Measurements from ENCODE around the gene CFAP77.

The CFAP77 gene

DNA sequence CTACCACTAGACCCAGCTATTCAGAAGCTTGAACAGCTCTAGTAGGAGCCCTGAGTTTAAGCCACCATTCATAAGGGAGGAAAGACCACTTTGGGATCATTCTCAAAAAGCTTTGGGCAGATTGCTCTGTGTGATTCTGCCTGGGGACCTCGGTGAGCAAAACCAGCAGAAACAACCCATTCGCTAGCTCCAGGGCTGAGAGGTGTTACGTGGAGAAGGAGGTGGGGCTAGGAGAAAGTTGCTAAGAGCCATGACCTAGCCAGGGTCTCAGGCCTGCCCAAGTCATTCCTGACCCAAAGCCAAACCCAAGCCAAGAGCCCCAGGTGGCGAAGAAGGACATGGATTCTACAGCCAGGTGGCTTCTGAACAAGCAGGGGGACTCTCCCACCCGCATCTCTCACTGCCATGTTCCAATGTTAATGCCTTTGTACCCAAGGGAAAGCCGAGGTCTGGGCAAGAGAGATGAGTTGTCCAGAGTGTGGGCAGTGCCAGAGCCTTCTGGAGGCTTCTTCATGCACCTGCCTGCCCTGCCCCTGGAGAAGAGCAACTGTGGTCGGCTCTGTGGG is 168.4 kb downstream of the CFAP77 start:
- no peak for DNase-seq (ENCODE audit: low spot score)

DNA sequence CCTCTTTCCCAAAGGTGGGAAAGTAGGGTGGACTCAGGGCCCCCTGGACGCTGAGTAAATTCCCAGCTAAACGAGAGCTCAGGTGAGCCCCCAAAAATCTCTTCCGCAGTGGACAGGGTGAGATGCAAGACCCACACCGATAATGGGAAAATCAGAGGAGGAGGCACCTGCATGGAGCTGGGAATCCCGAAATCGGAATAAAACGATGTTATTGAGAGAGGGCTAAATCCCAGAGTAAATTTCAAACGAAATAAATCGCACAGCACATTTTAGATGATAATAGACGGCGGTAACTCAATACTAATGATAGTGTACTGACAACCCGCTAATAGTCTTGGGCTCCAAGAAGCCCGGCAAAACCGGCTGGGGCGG is 169.4 kb downstream of the CFAP77 start:
- no peak for DNase-seq (ENCODE audit: low spot score)

DNA sequence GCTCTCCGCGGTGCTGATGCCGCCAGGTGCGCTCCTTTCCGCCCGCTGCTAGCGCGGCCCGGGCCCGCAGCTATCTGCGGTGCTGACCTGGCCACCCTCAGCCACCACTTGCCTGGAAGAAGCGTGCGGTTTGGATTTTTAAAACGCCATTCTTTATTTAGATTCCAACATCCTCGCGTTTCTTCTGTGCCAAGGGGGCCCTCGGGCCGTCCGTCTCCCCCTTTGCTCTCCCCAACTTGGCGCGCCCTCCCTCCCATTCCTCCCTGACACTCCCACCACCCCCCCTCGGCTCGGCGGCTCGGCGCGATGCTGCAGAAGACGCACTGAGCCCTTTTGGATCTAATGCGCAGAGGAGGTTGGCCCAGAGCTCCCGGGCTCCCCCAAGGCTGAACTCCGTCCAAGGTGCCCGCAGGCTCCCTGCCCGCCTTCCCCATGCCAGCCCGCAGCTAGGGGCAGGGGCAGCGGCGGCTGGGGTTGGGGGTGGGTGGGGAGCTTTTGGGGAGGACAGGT is 172.3 kb downstream of the CFAP77 start, which contains the start of gene BARHL1:
Gene BARHL1, plus strand, starts transcription at position 331 of the 510 bp plus-strand sequence. CDS start 192 bp downstream, outside the sequence.
- no peak for DNase-seq (ENCODE audit: low spot score)

DNA sequence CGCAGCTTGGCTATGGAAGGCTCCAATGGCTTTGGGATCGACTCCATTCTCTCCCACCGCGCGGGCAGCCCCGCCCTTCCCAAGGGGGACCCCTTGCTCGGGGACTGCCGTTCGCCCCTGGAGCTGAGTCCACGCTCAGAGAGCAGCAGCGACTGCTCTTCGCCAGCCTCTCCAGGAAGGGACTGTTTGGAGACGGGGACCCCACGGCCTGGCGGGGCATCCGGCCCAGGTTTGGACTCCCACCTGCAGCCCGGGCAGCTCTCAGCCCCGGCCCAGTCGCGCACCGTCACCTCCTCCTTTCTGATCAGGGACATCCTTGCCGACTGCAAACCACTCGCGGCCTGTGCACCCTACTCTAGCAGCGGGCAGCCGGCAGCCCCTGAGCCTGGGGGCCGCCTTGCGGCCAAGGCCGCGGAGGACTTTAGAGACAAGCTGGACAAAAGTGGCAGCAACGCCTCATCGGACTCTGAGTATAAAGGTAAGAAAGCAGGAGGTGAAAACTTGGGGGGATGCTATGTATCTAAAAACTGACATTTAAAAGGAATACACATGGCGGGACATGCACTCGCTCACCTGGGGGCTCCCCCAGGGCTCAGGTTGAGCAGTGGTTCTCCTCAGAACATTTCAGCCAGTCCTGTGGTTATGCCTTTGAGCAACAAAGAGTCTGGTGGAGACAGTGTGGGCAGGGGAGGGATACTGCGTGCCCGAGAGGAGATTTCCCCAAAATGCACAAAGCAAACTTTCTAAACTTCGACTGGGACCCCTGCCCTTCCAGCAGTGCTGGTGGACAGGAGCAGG is 173.0 kb downstream of the CFAP77 start:
- DNase-seq (ENCODE audit: low spot score), result no peak

DNA sequence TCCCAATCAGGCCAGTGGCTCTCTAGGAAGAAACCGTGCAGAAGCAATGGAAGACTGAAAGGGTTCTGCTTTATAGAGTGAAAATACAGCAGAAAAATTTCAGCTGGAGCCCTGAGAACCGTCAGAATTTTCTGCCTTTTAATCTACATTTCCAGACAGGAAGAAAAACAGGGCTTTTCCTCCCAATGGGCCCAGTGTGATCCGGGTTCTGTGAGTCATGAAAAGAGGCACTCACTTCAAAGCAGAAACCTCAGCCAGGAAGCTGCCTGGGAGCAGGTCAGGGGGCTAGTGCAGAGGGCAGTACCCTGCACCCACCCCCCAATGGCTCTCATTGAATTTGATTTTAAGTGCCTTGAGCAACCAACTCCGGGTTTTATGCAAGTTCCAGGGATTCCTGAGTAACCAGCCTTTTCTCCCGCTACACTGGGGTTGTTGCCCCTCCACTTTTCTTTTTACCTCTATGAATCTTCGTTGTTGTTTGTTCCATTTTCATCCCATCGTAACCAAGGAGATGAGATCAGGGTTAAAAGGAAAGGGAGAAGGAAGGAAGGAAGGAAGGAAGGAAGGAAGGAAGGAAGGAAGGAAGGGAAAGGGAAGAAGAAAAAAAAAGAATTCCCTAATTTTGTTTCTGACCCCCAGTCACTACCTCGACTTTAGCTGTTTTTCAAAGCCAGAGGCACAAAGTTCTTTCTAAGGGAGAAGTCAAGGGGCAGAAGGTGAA is 173.7 kb downstream of the CFAP77 start:
- DNase-seq (ENCODE audit: low spot score), result no peak

DNA sequence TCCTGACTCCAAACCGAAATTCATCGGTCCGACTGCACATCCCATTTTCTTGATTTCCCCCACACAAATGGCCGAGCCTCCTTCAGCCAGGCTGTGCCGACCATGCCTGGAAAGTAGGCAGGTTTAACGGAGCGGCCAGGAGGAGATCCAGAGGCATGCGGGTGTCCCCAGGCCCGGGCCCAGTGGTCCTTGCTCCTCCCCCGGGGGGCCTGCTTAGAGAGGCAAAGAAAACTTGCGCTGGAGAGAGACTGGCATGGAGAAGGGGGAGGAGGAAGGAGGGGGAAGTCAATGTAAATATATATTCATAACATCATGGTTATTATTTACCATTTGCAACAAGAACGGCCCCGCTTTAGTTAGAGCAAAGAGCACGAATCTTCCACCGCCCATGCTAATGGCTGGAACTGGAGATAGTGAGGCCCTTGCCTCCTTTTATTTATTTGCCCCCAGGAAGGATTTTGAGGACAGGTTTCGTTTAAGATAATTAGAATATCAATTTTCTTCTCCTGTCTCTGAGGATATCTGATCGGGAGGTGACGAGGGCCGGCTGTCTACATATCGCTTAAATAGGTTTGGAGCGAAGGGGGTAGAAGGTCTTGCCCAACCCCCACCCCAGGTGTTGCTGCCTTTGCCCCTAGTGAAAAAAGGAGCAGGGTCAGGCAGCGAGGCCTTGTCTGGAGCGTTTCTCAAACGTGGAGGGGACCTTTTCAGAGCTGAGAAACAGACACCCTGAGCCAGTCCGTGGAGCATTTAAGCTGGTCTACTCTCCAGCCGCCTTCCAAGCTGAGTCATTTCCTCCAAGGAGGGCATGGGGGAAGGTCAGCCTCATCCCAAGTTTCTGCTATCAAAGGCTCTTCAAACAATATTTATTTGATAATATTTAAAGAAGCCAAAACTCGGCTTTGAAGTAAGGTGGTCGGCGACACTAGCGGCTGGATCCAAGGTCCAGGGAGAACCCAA is 174.9 kb downstream of the CFAP77 start:
- no peak for DNase-seq (ENCODE audit: low spot score)

DNA sequence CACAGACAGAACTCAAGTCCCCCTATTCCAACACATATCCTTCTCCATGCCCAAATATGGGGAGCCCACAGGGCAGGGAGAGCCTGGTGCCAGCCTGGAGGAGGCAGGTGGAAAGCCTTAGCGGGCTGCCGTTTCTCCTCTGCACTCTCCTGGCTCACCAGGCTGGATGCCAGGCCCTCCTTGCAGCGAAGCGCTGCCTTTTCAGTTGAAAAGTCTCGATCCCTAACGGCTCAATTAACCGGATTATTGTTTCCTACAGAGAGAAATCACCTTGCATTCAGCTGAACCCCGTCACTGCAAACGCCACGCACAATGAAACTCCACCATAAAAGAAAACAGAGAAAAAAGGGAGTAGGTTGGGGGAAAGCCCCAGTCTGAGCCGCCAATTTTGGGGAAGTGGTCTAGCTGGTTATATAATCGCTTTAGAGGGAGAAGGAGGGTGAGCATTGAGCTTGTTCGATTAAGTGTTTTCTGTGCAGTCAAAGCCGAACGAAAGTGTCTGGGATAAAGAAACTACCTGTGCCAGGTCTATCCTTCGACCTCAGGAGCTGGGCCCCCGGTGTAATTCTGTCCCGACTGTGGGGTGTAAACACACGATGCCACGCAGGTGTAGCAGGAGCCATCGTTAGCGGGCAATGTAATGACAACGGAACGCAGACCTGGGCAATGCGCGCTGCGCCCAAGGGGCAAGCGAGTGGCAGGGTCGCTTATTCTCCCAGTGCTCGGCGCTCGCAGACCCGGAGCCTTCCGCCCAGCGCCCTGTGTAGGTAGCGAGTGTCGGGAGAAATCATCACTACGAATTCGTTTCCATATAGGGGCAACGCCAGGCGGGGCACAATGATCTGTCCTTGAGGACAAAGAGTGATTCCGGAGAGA is 176.2 kb downstream of the CFAP77 start:
- DNase-seq (ENCODE audit: low spot score), result no peak

DNA sequence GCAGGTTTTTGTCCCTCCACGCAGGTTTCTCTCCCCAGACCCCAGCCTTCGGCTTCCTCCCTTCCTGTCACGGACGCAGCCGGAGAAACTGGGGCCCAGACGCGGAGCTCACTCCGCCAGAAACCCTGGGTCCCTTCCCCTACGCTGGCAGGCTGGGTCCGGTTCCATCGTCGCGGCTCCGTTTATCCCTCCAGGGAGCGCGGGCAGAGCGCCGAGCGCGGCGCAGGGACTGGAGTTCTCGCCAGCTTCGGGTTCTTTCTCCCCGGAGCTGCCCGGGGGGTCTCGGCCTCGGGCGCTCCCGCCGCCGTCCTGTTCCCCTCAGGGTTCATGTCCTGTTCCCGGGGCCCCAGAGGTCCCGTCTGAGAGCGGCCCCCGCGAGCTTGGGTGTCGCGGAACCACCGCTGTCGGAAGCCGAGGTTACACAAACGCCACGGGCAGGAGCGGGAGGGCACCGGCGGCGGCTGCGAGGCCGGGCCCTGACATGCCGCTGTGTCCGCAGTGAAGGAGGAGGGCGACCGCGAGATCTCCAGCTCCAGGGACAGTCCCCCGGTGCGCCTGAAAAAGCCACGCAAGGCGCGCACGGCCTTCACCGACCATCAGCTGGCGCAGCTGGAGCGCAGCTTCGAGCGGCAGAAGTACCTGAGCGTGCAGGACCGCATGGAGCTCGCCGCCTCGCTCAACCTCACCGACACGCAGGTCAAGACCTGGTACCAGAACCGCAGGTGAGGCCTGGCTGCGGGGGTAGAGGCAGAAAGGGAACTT is 177.0 kb downstream of the CFAP77 start:
- DNase-seq (ENCODE audit: low spot score), result no peak

- DNase-seq (ENCODE audit: low spot score), result no peak
Measured at GRCh38 chr9:132587592-132587955, 177.6 kb downstream of the CFAP77 start.

DNA sequence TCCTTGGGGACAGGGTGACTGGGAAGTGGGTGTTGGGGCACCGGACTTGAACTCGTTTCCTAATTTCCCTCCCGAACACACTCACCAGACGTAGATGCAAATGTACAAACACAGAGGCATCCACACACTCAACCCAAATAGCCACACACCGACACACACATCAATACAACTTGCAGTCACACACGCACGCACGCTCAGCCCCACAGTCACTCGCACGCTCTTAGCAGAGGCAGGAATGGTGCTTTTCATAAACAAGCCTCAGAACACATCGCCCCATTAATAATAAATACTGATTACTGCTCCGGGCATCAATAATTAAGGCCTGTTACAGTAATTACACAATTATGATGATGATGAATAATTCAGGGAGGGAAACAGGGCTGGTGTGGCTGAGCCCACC is 178.1 kb downstream of the CFAP77 start:
- no peak for DNase-seq (ENCODE audit: low spot score)

- DNase-seq (ENCODE audit: low spot score), result no peak
Measured at GRCh38 chr9:132588501-132589147, 178.6 kb downstream of the CFAP77 start.

- no peak for DNase-seq (ENCODE audit: low spot score)
Measured at GRCh38 chr9:132589148-132590036, 179.4 kb downstream of the CFAP77 start.

DNA sequence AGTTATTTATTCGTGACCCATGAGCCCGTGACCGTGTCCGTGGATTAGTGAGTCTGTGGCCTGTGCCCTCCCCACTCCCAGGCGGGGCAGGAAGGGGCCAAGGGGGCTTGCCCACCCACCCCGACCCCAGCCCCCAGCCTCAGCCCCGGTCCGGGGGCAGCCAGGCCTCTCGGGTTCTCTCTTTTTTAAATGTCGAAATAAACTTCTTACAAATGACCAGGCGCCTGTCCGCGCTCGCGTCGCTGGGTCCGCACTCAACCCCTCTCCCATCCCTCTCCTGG is 180.0 kb downstream of the CFAP77 start:
- DNase-seq (ENCODE audit: low spot score), result no peak

- DNase-seq (ENCODE audit: low spot score), result no peak
Measured at GRCh38 chr9:132590318-132591182, 180.5 kb downstream of the CFAP77 start.

- no peak for DNase-seq (ENCODE audit: low spot score)
Measured at GRCh38 chr9:132591244-132591643, 181.2 kb downstream of the CFAP77 start.

DNA sequence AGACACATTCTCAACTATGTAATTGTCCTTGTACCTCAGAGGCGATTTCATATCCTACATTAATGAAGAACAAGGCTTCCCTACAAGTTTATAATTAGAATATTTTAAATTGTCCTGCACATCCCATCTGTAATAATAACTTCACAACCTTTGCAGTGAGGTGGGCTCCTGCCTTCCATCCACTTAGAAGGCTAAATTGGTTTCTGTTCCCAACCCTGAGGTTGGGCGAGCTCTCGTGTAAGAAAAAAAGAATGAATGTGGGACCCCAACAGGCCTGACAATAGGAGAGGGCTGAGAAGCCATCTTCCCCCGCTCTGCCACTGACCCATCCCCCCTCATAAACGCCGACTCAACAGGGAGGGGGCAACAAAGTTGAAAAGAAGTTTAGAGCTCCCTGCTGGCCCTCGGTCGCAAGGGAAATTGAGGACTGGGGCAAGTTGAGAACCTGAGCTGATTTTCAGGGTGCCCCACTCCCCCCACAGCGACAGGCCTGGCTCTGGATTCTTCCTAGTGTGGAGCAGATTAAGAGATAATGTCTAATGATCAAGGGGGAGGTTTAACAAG is 181.8 kb downstream of the CFAP77 start:
- DNase-seq (ENCODE audit: low spot score), result no peak

GRCh38 chr9:132592451-132592850 is 182.4 kb downstream of the CFAP77 start:
- DNase-seq (ENCODE audit: low spot score), result no peak
